ENCODE results near the gene SLC1A2. TPM values are rescaled to one million over a fixed set of nuclear protein-coding genes. Genes with fewer than 3 reads are reported as not detected.

The SLC1A2 gene
- total RNA-seq, 1 donor from 2014 or later: 0.41 TPM

DNA sequence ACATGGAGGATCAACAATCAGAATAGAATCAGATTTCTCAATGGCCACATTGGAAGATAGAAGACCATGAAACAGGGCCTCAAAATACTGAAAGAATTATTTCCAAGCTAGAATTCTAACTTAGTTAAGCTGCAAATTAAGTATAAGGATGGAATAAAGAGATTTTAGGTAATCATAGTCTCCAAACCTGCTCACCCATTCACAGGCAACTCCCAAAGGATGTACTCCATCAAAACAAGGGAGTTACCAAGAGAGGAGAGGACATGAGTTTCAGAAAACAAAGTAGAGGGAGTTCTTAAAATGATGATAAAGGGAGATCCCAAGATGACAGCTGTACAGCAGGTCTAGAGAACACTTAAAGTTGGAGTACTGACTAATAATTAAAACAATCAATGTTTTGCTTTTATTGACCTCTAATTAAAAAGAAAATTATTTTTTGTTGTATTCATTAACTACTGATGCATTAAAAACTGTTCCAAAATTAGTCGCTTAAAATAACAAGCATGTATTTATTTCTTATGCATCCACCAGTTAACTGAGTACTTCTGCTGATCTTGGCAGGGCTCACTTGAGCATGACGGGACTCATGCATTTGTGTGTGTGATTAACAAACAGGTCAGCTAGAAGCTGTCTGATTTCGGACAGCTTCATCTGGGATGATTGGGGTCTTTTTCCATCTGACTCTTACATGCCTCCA is 184.8 kb downstream of the SLC1A2 start:
- no peak overlapping the region for H3K4me3 Mint-ChIP-seq (ENCODE audit: unreplicated experiment)
- peaks cover 5% of the 10 kb centered on the region for H3K36me3 Mint-ChIP-seq (ENCODE audit: low read depth, unreplicated experiment)
- H3K27me3 Mint-ChIP-seq (ENCODE audit: unreplicated experiment): no peaks in the 10 kb centered on the region
- no peaks in the 10 kb centered on the region for H3K9me3 Mint-ChIP-seq (ENCODE audit: unreplicated experiment)
- H3K4me1 Mint-ChIP-seq (ENCODE audit: unreplicated experiment): peaks cover 2% of the 10 kb centered on the region
- no peak overlapping the region for H3K27ac Mint-ChIP-seq (ENCODE audit: unreplicated experiment)
- no peak for TF ChIP-seq CTCF (IDR thresholded peaks at IDR 0.05; ENCODE audit: unreplicated experiment)
- no peak for DNase-seq (ENCODE audit: low spot score)

- no peak overlapping the region for H3K27ac Mint-ChIP-seq (ENCODE audit: unreplicated experiment)
- peaks cover 10% of the 10 kb centered on the region for H3K36me3 Mint-ChIP-seq (ENCODE audit: low read depth, unreplicated experiment)
- no peak overlapping the region for H3K4me3 Mint-ChIP-seq (ENCODE audit: unreplicated experiment)
- no peak for TF ChIP-seq CTCF (IDR thresholded peaks at IDR 0.05; ENCODE audit: unreplicated experiment)
- no peaks in the 10 kb centered on the region for H3K4me1 Mint-ChIP-seq (ENCODE audit: unreplicated experiment)
- no peak for DNase-seq (ENCODE audit: low spot score)
- no peaks in the 10 kb centered on the region for H3K9me3 Mint-ChIP-seq (ENCODE audit: unreplicated experiment)
- peaks cover 6% of the 10 kb centered on the region for H3K27me3 Mint-ChIP-seq (ENCODE audit: unreplicated experiment)
Observed at GRCh38 chr11:35233518-35233917, 185.8 kb downstream of the SLC1A2 start.

DNA sequence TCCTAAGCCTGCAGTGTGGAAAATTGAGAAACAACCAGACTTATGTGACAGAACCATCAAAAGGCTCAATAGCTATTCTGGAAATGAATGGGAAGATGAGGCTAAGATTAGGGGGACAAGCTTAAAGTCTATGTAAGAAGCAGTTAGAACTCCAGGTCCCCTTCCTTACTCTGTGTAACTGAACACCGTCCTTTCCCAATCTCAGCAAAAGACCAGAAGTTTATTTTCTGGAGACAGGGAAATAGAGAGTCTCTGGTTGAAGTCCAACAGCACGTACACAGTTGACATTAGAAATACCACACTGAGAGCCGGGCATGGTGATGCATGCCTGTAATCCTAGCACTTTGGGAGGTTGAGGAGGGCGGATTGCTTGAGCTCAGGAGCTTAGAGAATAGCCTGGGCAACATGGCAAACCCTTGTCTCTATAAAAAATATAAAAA is 186.4 kb downstream of the SLC1A2 start:
- DNase-seq (ENCODE audit: low spot score): no peak
- no peak overlapping the region for H3K4me3 Mint-ChIP-seq (ENCODE audit: unreplicated experiment)
- peaks cover 6% of the 10 kb centered on the region for H3K27me3 Mint-ChIP-seq (ENCODE audit: unreplicated experiment)
- peaks cover 3% of the 10 kb centered on the region for H3K4me1 Mint-ChIP-seq (ENCODE audit: unreplicated experiment)
- no peak for TF ChIP-seq CTCF (IDR thresholded peaks at IDR 0.05; ENCODE audit: unreplicated experiment)
- no peaks in the 10 kb centered on the region for H3K9me3 Mint-ChIP-seq (ENCODE audit: unreplicated experiment)
- H3K27ac Mint-ChIP-seq (ENCODE audit: unreplicated experiment): no peak overlapping the region
- H3K36me3 Mint-ChIP-seq (ENCODE audit: low read depth, unreplicated experiment): peaks cover 10% of the 10 kb centered on the region

DNA sequence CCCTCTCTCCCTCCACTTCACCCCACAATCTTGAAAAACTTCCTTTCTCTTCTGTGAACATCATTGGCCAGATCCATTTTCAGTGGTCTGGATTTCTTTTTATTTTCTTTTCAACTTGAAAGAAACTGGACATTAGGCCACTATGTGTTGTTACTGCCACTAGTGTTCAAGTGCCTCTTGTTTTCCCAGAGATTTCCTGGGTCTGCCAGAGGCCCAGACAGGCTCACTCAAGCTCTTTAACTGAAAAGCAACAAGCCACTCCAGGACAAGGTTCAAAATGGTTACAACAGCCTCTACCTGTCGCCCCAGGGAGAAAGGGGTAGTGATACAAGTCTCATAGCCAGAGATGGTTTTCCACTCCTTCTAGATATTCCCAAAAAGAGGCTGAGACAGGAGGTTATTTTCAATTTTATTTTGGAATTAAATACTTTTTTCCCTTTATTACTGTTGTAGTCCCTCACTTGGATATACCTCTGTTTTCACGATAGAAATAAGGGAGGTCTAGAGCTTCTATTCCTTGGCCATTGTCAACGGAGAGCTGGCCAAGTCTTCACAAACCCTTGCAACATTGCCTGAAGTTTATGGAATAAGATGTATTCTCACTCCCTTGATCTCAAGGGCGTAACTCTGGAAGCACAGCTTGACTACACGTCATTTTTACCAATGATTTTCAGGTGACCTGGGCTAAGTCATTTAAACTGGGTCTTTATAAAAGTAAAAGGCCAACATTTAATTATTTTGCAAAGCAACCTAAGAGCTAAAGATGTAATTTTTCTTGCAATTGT is 188.1 kb downstream of the SLC1A2 start:
- TF ChIP-seq CTCF (IDR thresholded peaks at IDR 0.05; ENCODE audit: unreplicated experiment): no peak
- no peaks in the 10 kb centered on the region for H3K9me3 Mint-ChIP-seq (ENCODE audit: unreplicated experiment)
- no peak for DNase-seq (ENCODE audit: low spot score)
- peaks cover 5% of the 10 kb centered on the region for H3K4me1 Mint-ChIP-seq (ENCODE audit: unreplicated experiment)
- no peak overlapping the region for H3K27ac Mint-ChIP-seq (ENCODE audit: unreplicated experiment)
- peaks cover 6% of the 10 kb centered on the region for H3K27me3 Mint-ChIP-seq (ENCODE audit: unreplicated experiment)
- peaks cover 11% of the 10 kb centered on the region for H3K36me3 Mint-ChIP-seq (ENCODE audit: low read depth, unreplicated experiment)
- no peak overlapping the region for H3K4me3 Mint-ChIP-seq (ENCODE audit: unreplicated experiment)

DNA sequence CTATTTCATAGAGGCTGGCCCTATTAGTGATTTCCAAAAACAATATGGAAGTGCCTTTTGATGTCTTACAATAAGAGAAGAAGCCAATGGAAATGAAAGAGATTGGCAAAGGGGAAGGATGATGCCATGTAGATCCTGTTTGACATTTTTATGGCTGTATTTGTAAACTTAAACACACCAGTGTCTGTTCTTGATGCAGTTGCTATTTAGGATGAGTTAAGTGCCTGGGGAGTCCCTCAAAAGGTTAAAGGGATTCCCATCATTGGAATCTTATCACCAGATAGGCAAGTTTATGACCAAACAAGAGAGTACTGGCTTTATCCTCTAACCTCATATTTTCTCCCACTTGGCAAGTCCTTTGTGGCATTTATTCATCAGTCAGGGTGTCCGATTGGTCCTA is 189.0 kb downstream of the SLC1A2 start:
- Mint-ChIP-seq H3K9me3 (ENCODE audit: unreplicated experiment) (no peaks in the 10 kb centered on the region), H3K36me3 (ENCODE audit: low read depth, unreplicated experiment) (peaks cover 15% of the 10 kb centered on the region), H3K4me1 (ENCODE audit: unreplicated experiment) (peaks cover 5% of the 10 kb centered on the region), H3K27ac (ENCODE audit: unreplicated experiment) (no peak overlapping the region), H3K4me3 (ENCODE audit: unreplicated experiment) (no peak overlapping the region), H3K27me3 (ENCODE audit: unreplicated experiment) (peaks cover 6% of the 10 kb centered on the region)
- DNase-seq (ENCODE audit: low spot score): no peak
- no peak for TF ChIP-seq CTCF (IDR thresholded peaks at IDR 0.05; ENCODE audit: unreplicated experiment)
